ENCODE measurements around the gene NAALADL2. TPM values are rescaled to one million over a fixed set of nuclear protein-coding genes. Genes with fewer than 3 reads are reported as not detected.
"Not testable (repeated sequence)": the region's sequence is repeated elsewhere in the genome, so short reads cannot be mapped to it uniquely, and the experiment has no call there.

Gene NAALADL2
- total RNA-seq, 1 experiment from 2014 or later, result 0.36 TPM

DNA sequence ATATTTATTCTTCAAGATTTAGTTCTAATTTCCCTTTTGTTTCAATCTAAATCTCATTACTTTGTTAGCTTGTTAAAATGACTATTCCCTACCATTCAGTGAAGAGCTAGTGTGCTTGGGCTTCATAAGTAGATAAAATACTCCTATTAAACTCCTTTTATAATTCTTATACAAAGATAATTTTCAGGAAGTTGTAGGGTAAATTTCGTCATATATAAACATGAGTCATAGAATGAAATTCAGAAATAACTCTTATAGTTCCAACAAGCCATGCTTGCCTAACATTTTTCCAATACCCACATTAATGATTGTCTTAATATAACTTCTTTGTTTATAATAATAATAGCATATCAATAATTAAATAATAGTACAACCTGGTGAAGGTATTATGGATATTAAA lies 407.3 kb downstream of the NAALADL2 start:
- DNase-seq (ENCODE audit: low read depth), result no peak

- no peak for DNase-seq (ENCODE audit: low read depth)
These were observed 408.0 kb downstream of the NAALADL2 start for GRCh38 chr3:175267121-175267531.

- no peak for DNase-seq (ENCODE audit: low read depth)
These were observed 408.4 kb downstream of the NAALADL2 start for GRCh38 chr3:175267561-175267960.

- no peak for DNase-seq (ENCODE audit: low read depth)
These were observed 410.3 kb downstream of the NAALADL2 start for GRCh38 chr3:175269394-175269793.

DNA sequence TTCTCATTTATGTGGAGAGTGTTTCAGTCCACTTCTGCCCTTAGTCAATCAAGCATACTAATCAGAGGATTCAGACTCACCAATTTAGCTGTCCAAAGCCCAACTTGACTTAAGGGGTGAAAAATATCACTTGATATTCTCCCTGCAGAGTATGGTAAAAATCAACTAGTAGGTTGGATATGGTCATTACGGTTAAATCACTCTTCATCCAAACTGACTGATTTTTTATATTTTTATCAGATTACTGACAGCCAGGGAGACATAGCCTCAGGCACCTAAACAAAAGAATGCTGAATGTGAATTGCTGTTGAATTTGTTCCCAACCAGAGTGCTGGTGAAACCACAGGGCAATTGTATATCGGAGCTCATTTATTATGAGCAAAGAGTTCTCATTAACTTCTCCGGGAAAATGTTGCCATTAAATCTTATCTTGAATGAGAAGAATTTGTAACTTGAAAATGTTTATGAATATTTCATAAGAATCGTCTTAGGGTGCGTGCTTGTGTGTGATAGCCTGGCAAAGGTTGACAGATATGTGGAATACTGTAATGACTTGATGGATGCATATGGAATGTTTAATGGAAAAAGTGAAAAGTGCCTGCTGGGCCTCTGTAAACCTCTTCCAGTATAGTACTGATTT lies 411.2 kb downstream of the NAALADL2 start:
- peak; percentile 40 for DNase-seq (ENCODE audit: low read depth)

DNA sequence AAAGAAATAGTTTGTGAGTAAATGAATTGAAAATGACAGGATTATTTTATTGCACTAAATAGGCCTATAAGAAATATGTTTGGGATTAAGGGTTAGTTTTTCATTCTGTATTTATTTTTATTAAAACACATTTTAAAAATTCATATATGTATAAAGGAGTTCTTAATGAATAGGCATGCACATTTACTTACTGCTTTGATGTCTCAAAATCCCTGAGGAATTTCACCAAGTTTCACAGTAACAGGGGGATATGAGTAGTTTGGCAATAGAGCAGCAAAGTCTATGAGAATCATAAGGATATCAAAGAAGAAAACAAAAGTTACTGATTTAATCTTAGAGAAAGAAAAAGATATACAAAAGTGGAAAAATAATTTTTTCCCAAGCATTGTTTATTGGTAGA lies 411.7 kb downstream of the NAALADL2 start:
- no peak for DNase-seq (ENCODE audit: low read depth)

GRCh38 chr3:175271465-175271864 lies 412.3 kb downstream of the NAALADL2 start:
- not testable (repeated sequence) for DNase-seq (ENCODE audit: low read depth)

GRCh38 chr3:175272392-175272791 lies 413.3 kb downstream of the NAALADL2 start:
- no peak for DNase-seq (ENCODE audit: low read depth)

DNA sequence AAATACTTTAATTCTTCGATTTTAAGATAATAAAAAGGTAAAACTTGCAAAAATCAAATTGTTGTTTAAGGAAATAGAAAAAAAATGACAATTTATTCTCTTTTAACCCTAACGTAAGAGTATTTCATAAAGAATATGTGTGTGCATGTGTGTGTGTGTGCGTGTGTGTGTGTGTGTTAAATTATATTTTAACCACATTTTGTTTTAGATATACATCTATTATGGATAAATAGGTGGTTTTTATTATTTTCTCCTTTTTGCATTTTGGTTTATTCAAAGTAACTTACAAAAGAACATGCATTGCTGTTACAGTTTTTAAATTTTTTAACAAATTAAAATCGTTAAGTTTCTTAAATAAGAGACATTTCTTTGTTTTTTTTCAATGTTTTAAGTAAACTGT lies 414.4 kb downstream of the NAALADL2 start:
- DNase-seq (ENCODE audit: low read depth), result no peak

GRCh38 chr3:175274056-175274455 lies 414.9 kb downstream of the NAALADL2 start:
- DNase-seq (ENCODE audit: low read depth), result no peak

- DNase-seq (ENCODE audit: low read depth), result no peak
These were observed 415.5 kb downstream of the NAALADL2 start for GRCh38 chr3:175274474-175275218.

DNA sequence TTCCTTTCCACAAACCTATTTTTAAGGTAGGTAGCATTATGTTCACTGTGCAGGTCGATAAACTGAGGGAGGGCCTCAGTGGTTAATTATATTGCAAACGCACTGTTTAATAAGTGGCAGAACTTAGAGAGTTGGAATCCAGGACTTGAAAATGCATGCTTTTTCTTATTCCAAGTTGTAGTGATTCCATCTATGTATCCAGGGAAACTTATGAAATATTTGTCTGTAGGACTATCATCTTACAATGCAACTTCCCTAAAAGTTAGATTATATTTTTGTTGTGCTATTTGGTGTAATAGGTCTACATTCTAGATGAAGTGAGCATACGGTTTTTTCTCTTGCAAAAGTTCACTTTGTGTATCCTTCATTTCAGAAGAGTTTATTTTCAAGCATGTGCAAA lies 419.5 kb downstream of the NAALADL2 start:
- DNase-seq (ENCODE audit: low read depth), result no peak

DNA sequence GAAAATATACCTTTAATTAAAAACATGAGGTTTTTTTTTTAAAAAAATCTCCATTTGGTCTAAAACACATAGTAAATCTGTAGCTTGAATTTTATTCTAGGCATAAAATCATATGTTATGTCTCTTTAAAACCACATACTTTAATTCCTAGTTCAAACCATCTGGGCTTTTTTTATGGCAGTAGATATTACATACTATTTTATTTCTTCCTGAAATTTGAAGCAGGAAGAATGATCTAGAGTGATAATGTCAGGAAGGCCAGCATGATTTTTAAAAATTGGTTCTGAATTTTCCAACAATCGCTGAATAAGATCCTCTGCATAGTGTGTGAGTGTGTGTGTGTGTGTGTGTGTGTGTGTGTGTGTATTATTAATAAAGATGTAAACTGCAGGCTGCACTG lies 420.3 kb downstream of the NAALADL2 start:
- DNase-seq (ENCODE audit: low read depth), result no peak

GRCh38 chr3:175279911-175280310 lies 420.8 kb downstream of the NAALADL2 start:
- no peak for DNase-seq (ENCODE audit: low read depth)

DNA sequence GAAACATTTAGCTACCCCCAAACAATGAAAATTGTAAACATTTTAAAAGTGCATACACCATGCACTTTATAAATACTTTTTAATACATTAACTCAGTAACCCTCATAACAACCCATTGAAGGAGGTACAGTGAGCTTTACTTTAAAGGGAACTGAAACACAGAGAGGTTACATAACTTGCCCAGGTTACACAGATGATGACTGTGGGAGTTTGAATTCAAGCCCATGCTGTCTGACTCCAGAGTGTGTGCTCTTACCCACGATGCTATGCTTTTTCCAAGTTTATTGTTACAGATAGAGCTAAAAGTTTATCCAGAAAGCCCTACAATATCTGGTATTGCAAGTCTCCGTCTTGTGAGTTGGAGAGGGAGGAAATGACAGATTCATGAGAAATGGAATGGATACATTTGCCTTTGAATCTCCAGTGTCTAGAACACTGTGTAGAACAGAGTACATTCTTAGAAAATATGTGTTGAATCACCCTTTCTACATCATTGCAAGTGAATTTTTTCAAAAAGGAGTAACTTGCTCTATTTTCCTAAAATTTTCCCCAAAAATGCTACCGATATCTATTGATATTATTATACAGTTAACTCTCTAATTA lies 428.3 kb downstream of the NAALADL2 start:
- no peak for DNase-seq (ENCODE audit: low read depth)

DNA sequence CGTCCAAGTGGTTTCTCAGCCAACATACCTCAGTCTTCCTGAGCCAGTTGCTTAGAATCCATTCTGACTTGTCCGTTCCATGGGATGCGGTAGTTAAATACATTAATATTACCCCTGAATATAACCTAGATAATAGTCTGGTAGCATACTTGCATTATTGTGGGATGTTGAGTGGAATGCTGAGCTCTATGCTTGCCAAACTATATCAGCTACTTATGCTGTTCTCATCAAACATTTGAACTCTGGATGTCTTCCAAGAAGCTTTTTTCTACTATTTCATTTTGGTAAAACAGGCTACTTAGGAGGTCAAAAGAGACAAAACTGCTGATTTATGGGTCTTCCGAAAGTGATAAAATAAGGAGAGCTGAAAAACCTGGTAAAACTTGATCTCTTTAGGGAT lies 429.5 kb downstream of the NAALADL2 start:
- no peak for DNase-seq (ENCODE audit: low read depth)

DNA sequence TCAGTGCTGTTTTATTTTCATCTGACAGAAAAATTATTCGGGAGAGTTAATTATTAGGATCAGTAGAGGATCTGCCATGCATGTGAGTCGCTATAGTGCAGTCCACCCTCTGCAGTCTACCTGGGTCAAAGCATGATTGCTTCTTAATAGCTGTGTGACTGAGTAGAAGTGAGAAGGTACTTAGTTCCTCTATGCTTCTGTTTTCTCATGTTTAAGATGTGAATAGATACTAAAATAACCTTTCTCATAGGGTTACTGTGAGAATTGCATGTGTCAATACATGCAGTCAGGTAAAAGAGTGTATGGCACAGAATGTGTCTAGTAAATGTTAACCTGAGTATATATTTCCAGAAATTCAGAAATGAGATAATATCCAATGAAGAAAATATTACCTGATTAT lies 435.7 kb downstream of the NAALADL2 start:
- DNase-seq (ENCODE audit: low read depth), result no peak

DNA sequence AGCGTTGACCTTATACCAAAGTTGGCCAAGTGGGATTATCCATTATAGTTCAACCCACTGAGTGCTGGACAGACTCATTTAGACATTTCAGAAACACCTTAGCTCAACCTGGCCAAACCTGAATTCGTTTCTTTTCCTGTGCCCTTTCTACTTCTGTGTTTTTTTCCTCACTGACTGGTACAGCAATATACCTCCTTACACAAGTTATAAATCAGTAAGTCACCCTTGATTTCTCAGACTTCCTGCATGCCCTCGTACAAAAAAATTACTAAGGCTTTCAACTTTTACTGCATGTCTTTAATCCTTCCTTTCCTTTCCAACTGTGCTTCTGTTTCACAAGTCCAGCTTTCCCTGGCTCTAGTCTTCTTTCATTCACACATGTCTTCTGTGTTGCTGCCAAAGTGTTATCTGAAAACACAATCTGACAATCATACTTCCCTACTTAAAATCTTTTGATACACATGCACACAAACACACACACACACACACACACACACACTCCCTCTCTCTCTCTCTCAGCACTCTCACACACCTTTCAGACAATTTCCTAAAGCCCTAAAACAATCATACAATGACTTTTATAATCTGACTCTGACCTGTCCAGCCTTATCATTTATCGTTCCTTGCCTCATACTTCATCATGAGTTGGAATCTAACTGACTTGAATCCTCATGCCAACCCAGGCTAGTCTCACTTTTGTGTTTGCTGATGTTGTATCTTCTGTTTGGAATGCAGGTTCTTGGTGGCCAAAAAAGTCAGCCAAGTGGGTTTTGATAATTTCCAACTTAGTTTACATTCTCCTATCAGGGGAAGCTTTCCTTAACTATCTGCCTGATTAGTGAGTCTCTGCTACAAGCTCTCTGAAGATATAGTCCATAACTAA lies 436.4 kb downstream of the NAALADL2 start:
- no peak for DNase-seq (ENCODE audit: low read depth)

- no peak for DNase-seq (ENCODE audit: low read depth)
These were observed 438.1 kb downstream of the NAALADL2 start for GRCh38 chr3:175297216-175297615.

DNA sequence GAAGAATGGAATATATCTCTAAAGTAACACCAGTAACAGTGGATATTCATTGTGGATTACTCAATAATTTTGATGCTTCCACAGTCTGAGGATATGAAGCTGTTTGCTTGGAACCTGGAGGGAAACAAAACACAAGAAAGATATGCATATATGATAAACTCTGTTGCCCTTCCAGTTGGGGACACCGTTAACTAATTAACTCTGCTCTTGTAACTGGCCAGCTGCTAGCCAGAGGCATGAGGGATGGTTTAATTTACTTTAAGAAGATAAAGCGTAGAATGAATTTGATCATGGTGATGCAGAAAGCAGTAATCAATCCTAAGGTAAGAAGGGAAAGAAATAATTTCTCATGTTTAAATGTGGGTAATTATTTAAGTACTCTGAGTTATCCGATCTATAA lies 442.6 kb downstream of the NAALADL2 start:
- DNase-seq (ENCODE audit: low read depth), result no peak

- no peak for DNase-seq (ENCODE audit: low read depth)
These were observed 445.3 kb downstream of the NAALADL2 start for GRCh38 chr3:175304404-175304803.

DNA sequence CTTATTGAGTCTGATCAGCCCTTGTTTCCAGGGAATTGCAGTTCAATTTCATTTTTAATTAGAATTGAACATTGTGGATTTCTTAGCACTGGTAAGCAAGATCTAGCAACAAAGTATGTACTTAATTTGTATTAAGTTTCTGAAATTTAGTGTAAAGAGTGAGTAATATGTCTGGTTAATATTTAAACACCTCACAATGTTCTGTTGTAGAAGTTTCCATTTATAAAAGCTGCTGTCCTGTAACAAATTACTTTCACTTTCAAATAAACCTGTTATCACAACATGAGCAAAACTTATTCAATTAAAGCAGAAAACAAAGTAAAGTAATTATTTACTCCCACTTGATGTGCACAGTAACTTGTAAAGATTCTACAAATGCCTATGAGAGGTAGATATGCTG lies 448.5 kb downstream of the NAALADL2 start:
- no peak for DNase-seq (ENCODE audit: low read depth)

All from RPMI7951 (cell line).